GM21528 (cell line): Measurements from ENCODE around the gene PPM1J.
"Not testable (repeated sequence)": the region's sequence is repeated elsewhere in the genome, so short reads cannot be mapped to it uniquely, and the experiment has no call there.

Experiments used
- ATAC-seq: cut with Tn5 transposase; IDR thresholded peaks from one replicate; pipeline ENCODE4 v1.9.1; 2021; ENCODE audit warnings: mild to moderate bottlenecking, moderate library complexity; ENCODE audit not compliant: unreplicated experiment, low FRiP score

The PPM1J gene, protein sequence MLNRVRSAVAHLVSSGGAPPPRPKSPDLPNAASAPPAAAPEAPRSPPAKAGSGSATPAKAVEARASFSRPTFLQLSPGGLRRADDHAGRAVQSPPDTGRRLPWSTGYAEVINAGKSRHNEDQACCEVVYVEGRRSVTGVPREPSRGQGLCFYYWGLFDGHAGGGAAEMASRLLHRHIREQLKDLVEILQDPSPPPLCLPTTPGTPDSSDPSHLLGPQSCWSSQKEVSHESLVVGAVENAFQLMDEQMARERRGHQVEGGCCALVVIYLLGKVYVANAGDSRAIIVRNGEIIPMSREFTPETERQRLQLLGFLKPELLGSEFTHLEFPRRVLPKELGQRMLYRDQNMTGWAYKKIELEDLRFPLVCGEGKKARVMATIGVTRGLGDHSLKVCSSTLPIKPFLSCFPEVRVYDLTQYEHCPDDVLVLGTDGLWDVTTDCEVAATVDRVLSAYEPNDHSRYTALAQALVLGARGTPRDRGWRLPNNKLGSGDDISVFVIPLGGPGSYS

DNA sequence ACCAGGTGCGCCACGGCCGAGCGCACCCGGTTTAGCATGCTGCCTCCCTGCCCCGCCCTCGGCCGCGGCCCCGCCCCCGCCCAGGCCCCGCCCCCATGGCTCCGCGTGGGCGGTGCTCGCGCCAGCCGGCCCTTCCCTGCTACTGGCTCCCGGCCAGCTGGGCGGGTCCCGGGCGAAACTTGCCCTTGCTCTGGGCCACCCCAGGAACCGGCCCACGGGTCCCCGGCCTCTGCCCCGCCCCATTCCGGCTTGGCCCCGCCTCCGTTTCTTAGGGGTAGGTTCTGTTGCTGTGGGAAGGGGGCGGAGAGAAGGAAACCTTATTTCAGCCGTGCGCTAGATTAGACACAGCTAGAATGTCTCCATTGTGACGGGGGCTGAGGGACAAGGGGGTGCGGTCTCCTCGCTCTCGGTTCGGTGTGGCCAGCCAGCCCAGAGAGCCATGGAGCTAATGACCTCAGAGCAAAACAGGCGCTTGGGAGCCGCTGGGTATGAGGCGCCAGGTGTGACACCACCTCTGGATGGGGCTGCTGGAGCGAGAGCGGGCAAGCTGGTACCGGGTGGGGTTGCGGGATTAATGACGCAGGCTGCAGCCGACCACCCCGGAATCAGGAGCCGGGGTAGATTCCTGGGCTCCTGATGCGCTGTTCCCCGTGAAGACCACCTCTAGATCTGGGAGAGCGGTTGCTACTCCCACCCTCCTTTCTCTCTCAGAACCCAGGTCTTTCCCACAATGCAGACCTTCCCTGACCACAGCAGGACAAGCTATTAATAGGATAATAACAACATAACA, at the start of gene PPM1J:
TSS of gene PPM1J (minus strand) at position 69 of the 790 bp plus-strand sequence. CDS start at position 38, 31 bp downstream.
- peak; percentile 78 for ATAC-seq

- no peak for ATAC-seq
These were observed 47.7 kb upstream of the PPM1J start for GRCh38 chr1:112762541-112763500.

DNA sequence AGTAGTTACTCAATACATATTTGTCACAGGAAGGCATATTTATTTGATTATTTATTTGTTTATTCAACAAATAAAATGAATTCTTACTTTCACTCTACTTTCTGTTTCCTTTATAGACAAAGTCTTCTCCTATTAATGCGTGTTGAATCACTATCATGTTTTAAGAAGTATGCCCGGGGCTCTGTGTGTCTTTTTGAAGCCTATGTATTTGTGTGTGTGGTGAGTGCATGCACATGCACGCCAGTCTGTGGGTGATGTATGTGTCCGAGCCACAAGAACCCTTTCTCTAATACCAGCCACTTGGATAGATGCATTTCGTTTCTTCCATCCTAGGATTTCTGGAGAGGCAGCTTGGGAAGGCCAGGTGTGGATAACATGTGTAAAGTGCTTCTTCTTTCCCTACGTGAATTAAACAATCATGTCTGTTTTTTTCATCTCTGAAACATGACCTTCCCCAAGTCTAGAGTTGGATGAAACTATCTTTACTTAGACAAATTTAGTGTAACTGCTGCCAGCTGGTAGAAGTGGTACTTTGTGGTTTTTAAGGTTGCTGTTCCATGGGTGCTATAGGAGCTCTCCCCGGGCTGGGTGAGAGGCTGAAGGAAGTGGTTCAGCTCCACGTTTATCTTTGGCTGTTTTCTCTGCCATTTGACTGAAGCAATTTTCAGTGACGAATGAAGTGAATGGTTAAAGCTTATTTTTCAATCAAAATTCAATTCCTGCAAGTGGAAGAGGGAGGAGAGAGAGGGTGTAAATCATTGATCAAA, 46.8 kb upstream of the PPM1J start:
- ATAC-seq: no peak

GRCh38 chr1:112759228-112759627, 44.1 kb upstream of the PPM1J start:
- no peak for ATAC-seq

DNA sequence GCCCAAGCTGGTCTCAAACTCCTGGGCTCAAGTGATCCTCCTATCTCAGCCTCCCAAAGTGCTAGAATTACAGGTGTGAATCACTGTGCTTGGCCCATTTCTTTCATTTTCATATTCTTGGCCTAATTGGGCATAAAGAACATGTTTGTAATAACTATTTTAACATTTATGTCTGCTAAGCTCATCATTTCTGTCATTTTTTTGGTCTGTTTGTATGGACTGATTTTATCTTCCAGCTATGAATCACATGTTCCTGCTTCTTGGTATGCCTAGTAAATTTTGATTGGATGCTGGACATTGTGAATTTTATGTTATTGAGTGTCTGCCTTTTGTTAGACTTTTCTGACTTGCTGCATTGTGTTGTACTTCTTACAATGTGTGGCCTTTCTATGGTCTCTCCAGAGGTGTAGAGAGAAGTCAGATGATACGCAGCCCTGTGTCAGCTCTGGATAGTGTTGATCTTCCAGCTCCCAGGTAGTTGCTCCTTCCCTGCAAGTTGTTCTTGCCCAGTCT, 39.0 kb upstream of the PPM1J start:
- ATAC-seq: no peak

GRCh38 chr1:112748396-112748795, 33.3 kb upstream of the PPM1J start:
- ATAC-seq: no peak

- ATAC-seq: no peak
These were observed 29.0 kb upstream of the PPM1J start for GRCh38 chr1:112744009-112744578.

- no peak for ATAC-seq
These were observed 28.3 kb upstream of the PPM1J start for GRCh38 chr1:112743174-112744008.

- no peak for ATAC-seq
These were observed 22.4 kb upstream of the PPM1J start for GRCh38 chr1:112737573-112737972.

- ATAC-seq: no peak
These were observed 20.6 kb upstream of the PPM1J start for GRCh38 chr1:112735752-112736151.

DNA sequence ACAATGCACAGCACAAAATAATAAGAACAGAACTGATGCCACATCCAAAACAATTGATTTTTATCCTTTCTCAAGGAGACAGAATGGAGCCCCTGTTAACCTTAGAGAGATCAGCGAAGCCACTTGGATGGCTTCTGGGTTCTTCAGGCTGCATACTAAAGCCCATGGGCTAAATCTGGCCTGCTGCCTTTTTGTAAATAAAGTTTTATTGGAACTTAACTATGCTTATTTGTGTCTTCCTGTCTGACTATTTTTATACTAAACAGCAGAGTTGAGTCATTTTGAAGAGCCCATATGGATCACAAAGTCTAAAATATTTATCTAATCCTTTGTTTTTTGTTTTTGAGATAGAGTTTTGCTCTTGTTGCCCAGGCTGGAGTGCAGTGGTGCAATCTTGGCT, 16.3 kb upstream of the PPM1J start:
- ATAC-seq: no peak

- ATAC-seq: no peak
These were observed 14.8 kb upstream of the PPM1J start for GRCh38 chr1:112729909-112730308.

GRCh38 chr1:112729011-112729410, 13.9 kb upstream of the PPM1J start:
- ATAC-seq: not testable (repeated sequence)

DNA sequence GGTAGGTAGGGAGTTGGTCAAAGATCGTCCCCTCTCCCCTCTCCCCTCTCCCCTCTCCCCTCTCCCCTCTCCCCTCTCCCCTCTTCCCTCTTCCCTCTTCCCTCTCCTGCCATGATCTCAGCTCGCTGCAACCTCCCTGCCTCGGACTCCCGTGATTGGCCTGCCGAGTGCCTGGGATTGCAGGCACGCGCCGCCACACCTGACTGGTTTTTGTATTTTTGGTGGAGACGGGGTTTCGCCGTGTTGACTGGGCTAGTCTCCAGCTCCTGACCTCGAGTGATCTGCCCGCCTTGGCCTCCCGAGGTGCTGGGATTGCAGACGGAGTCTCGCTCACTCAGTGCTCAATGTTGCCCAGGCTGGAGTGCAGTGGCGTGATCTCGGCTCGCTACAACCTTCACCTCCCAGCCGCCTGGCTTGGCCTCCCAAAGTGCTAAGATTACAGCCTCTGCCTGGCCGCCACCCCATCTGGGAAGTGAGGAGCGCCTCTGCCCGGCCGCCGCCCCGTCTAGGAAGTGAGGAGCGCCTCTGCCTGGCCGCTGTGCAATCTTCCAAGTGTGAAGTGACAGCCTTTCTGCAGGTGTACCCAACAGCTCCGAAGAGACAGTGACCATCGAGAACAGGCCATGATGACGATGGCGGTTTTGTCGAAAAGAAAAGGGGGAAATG, 13.3 kb upstream of the PPM1J start:
- not testable (repeated sequence) for ATAC-seq

DNA sequence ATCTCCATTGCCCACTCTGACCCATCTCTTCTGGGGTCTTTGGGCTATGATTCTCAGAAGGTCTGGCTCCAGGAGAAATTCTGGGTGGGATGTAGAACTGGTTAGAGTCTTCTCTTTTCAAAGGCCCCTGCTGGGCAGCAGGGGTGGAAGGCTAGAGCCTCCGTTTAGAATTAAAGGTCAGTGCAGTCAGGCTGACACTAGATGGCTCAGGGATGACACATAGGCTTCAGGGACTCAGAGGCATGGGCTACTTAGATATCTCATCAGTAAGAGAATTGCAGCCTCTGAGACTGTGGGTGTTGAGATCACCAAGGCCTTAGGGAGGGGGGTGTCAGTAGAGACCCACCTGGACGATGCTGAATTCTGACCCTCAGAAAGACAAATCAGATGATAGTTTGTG, 12.6 kb upstream of the PPM1J start:
- no peak for ATAC-seq

DNA sequence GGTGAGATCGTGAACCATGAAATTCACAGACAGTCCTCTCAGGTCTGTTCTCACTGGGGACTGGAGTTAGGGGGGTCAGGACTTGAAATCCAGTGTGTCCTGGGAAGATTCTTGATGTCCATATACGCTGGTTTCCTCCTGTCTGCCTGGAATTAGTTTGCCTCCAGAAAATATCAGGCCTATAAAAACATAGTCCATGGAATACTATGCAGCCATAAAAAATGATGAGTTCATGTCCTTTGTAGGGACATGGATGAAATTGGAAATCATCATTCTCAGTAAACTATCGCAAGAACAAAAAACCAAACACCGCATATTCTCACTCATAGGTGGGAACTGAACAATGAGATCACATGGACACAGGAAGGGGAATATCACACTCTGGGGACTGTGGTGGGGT, 9.1 kb upstream of the PPM1J start:
- not testable (repeated sequence) for ATAC-seq

- no peak for ATAC-seq
These were observed 8.3 kb upstream of the PPM1J start for GRCh38 chr1:112723511-112723839.
